ENCODE results near the gene TBC1D19.

Gene TBC1D19

GRCh38 chr4:26758899-26759298 lies 175.0 kb downstream of the TBC1D19 start:
- H3K36me3 ChIP-seq (ENCODE audit: control insufficient read depth, low read length), result no peaks in the 10 kb centered on the region
- TF ChIP-seq CTCF (IDR thresholded peaks at IDR 0.05; ENCODE audit: low read depth, low read length, poor library complexity, severe bottlenecking), result no peak
- no peak for TF ChIP-seq EZH2phosphoT487 (IDR thresholded peaks at IDR 0.05; ENCODE audit: borderline replicate concordance, low read length)
- no peaks in the 10 kb centered on the region for H3K9me2 ChIP-seq (replicated peaks; ENCODE audit: control insufficient read depth, low read length)
- no peak overlapping the region for H3K27ac ChIP-seq (ENCODE audit: low read depth, low read length)
- H3K9me3 ChIP-seq (ENCODE audit: control insufficient read depth, insufficient read depth, low read length), result no peaks in the 10 kb centered on the region
- H3K4me1 ChIP-seq (ENCODE audit: control insufficient read depth, low read length), result peaks cover 5% of the 10 kb centered on the region; the same call in 1 of the 2 replicates
- H3K4me3 ChIP-seq (ENCODE audit: low read length), result no peak overlapping the region
- H3F3A ChIP-seq (ENCODE audit: control insufficient read depth, insufficient read depth), result no peaks in the 10 kb centered on the region
- no peak overlapping the region for H3K4me2 ChIP-seq (ENCODE audit: low read length)
- H3K79me2 ChIP-seq (ENCODE audit: control insufficient read depth, low read length), result no peaks in the 10 kb centered on the region
- H3K27me3 ChIP-seq (ENCODE audit: control insufficient read depth, low read length), result no peaks in the 10 kb centered on the region
- no peaks in the 10 kb centered on the region for H4K20me1 ChIP-seq (ENCODE audit: control insufficient read depth, insufficient read depth, low read depth, low read length)

- no peak overlapping the region for H3K4me3 ChIP-seq (ENCODE audit: low read length)
- no peaks in the 10 kb centered on the region for H3K36me3 ChIP-seq (ENCODE audit: control insufficient read depth, low read length)
- H3K4me2 ChIP-seq (ENCODE audit: low read length), result no peak overlapping the region
- H3K9me2 ChIP-seq (replicated peaks; ENCODE audit: control insufficient read depth, low read length), result no peaks in the 10 kb centered on the region
- H3F3A ChIP-seq (ENCODE audit: control insufficient read depth, insufficient read depth), result no peaks in the 10 kb centered on the region
- no peaks in the 10 kb centered on the region for H3K79me2 ChIP-seq (ENCODE audit: control insufficient read depth, low read length)
- no peaks in the 10 kb centered on the region for H3K4me1 ChIP-seq (ENCODE audit: control insufficient read depth, low read length)
- TF ChIP-seq EZH2phosphoT487 (IDR thresholded peaks at IDR 0.05; ENCODE audit: borderline replicate concordance, low read length) (no peak), CTCF (IDR thresholded peaks at IDR 0.05; ENCODE audit: low read depth, low read length, poor library complexity, severe bottlenecking) (no peak)
- H3K9me3 ChIP-seq (ENCODE audit: control insufficient read depth, insufficient read depth, low read length), result no peaks in the 10 kb centered on the region
- H3K27ac ChIP-seq (ENCODE audit: low read depth, low read length), result no peak overlapping the region
- no peaks in the 10 kb centered on the region for H3K27me3 ChIP-seq (ENCODE audit: control insufficient read depth, low read length)
- no peaks in the 10 kb centered on the region for H4K20me1 ChIP-seq (ENCODE audit: control insufficient read depth, insufficient read depth, low read depth, low read length)
Observed at GRCh38 chr4:26762650-26763049, 178.8 kb downstream of the TBC1D19 start.

GRCh38 chr4:26763063-26763462 lies 179.2 kb downstream of the TBC1D19 start:
- H3K9me3 ChIP-seq (ENCODE audit: control insufficient read depth, insufficient read depth, low read length), result no peaks in the 10 kb centered on the region
- no peaks in the 10 kb centered on the region for H3F3A ChIP-seq (ENCODE audit: control insufficient read depth, insufficient read depth)
- H3K4me1 ChIP-seq (ENCODE audit: control insufficient read depth, low read length), result no peaks in the 10 kb centered on the region
- no peaks in the 10 kb centered on the region for H3K27me3 ChIP-seq (ENCODE audit: control insufficient read depth, low read length)
- H3K36me3 ChIP-seq (ENCODE audit: control insufficient read depth, low read length), result no peaks in the 10 kb centered on the region
- TF ChIP-seq EZH2phosphoT487 (IDR thresholded peaks at IDR 0.05; ENCODE audit: borderline replicate concordance, low read length) (no peak), CTCF (IDR thresholded peaks at IDR 0.05; ENCODE audit: low read depth, low read length, poor library complexity, severe bottlenecking) (no peak)
- no peaks in the 10 kb centered on the region for H4K20me1 ChIP-seq (ENCODE audit: control insufficient read depth, insufficient read depth, low read depth, low read length)
- H3K4me2 ChIP-seq (ENCODE audit: low read length), result no peak overlapping the region
- H3K27ac ChIP-seq (ENCODE audit: low read depth, low read length), result no peak overlapping the region
- H3K79me2 ChIP-seq (ENCODE audit: control insufficient read depth, low read length), result no peaks in the 10 kb centered on the region
- H3K9me2 ChIP-seq (replicated peaks; ENCODE audit: control insufficient read depth, low read length), result no peaks in the 10 kb centered on the region
- H3K4me3 ChIP-seq (ENCODE audit: low read length), result no peak overlapping the region

GRCh38 chr4:26763648-26764047 lies 179.8 kb downstream of the TBC1D19 start:
- Histone ChIP-seq H3F3A (ENCODE audit: control insufficient read depth, insufficient read depth) (no peaks in the 10 kb centered on the region), H3K4me3 (ENCODE audit: low read length) (no peak overlapping the region), H3K9me3 (ENCODE audit: control insufficient read depth, insufficient read depth, low read length) (no peaks in the 10 kb centered on the region), H4K20me1 (ENCODE audit: control insufficient read depth, insufficient read depth, low read depth, low read length) (no peaks in the 10 kb centered on the region), H3K9me2 (replicated peaks; ENCODE audit: control insufficient read depth, low read length) (no peaks in the 10 kb centered on the region), H3K4me1 (ENCODE audit: control insufficient read depth, low read length) (no peaks in the 10 kb centered on the region), H3K4me2 (ENCODE audit: low read length) (no peak overlapping the region), H3K27ac (ENCODE audit: low read depth, low read length) (no peak overlapping the region), H3K79me2 (ENCODE audit: control insufficient read depth, low read length) (no peaks in the 10 kb centered on the region), H3K27me3 (ENCODE audit: control insufficient read depth, low read length) (no peaks in the 10 kb centered on the region), H3K36me3 (ENCODE audit: control insufficient read depth, low read length) (no peaks in the 10 kb centered on the region)
- TF ChIP-seq EZH2phosphoT487 (IDR thresholded peaks at IDR 0.05; ENCODE audit: borderline replicate concordance, low read length), result no peak
- no peak for TF ChIP-seq CTCF (IDR thresholded peaks at IDR 0.05; ENCODE audit: low read depth, low read length, poor library complexity, severe bottlenecking)

Data from DOHH2 (cell line).